ENCODE results near the gene PCYOX1L.

Gene PCYOX1L

DNA sequence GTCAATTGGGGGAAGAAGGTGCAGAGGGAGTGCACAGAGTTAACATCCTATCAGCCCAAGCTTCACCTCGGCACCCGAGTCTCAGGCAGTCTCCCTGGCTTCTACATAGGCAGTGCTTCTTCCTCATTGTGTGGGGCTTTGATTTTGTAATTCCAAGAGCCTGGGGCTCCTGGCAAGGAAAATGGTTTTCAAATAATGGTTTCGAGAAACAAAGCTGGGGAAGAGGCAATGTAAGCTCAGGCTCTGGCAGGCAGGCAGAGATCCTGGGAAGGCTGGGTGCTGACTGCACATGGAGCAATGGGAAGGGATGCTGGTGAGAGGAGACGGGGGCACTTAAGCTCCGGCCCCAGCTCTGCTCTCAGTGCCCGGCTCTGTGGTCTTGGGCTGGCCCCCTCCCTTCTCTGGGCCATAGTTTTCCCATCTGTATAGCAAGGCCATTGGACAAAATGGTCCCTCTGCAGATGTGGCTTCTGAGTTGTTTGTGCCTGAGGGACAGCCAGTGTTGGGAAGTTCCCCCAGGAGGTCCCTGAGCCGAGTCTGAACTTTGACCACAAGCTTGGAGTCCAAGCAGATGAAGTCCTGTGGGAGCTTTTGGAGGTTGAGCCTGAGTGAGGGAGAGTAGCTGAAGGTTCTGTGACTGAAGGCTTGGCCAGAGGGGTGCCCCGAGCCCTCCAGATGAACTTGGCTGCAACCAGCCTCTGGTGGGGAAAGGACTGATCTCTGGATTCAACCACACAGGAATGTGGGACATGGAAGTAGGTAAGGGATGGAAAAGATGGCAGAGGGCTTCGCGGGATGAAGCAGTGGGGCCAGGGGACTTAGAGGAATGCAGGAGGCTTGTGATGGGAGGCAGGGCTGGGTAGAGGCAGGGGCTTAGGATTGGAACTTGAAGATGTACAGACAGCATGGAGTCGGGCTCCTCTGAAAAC lies 49.7 kb downstream of the PCYOX1L start:
- TF ChIP-seq, protein P1, sequence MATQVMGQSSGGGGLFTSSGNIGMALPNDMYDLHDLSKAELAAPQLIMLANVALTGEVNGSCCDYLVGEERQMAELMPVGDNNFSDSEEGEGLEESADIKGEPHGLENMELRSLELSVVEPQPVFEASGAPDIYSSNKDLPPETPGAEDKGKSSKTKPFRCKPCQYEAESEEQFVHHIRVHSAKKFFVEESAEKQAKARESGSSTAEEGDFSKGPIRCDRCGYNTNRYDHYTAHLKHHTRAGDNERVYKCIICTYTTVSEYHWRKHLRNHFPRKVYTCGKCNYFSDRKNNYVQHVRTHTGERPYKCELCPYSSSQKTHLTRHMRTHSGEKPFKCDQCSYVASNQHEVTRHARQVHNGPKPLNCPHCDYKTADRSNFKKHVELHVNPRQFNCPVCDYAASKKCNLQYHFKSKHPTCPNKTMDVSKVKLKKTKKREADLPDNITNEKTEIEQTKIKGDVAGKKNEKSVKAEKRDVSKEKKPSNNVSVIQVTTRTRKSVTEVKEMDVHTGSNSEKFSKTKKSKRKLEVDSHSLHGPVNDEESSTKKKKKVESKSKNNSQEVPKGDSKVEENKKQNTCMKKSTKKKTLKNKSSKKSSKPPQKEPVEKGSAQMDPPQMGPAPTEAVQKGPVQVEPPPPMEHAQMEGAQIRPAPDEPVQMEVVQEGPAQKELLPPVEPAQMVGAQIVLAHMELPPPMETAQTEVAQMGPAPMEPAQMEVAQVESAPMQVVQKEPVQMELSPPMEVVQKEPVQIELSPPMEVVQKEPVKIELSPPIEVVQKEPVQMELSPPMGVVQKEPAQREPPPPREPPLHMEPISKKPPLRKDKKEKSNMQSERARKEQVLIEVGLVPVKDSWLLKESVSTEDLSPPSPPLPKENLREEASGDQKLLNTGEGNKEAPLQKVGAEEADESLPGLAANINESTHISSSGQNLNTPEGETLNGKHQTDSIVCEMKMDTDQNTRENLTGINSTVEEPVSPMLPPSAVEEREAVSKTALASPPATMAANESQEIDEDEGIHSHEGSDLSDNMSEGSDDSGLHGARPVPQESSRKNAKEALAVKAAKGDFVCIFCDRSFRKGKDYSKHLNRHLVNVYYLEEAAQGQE (IDR thresholded peaks at IDR 0.05; ENCODE audit: insufficient read depth in 1 of 2, low read depth in 2 of 2, low read length in 2 of 2) = no peak
- TF ChIP-seq SIN3A (IDR thresholded peaks at IDR 0.05; ENCODE audit: borderline replicate concordance, insufficient read depth, low read length) (no peak), POLR2AphosphoS5 (IDR thresholded peaks at IDR 0.05; ENCODE audit: low read depth, low read length) (no peak)

DNA sequence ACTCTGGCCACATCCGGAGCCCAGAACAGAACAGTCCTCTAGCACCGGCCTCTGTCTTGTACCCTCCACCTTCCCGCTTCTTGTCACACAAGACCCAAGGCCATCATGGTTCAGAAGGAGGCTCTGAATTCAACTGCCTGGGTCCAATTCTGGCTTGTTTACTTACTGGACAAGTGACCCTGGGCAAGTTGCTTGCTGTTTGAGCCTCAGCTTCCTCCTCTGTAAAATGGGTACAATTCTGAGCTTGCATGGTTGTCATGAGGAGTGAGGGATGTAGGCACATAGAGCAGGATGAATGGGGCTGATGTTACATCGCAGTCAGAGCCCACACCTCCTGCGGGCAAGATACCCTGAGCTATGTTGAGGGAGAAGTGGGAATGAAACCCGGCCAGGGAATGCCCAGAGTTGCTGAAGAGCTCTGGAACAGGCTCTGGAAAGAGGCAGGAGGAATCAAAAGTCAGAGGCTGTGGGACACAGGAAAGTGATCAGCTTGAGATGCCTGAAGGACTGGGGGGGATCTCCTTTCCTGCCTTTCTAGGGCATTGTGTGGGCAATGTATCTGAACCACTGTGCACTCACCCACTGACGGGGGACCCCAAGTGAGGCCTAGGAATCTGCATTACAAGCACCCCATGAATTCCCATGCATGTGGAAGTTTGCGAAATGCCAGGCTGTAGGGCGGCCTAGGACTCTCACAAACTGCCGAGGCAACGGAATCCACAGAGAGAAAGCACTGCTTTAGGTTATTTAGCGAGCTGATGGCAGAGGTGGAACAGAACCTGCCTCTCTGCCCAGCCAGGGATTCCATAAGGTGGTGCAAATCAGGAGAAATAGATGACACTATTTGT lies 50.6 kb downstream of the PCYOX1L start:
- TF ChIP-seq POLR2AphosphoS5 (IDR thresholded peaks at IDR 0.05; ENCODE audit: low read depth, low read length) (no peak), SIN3A (IDR thresholded peaks at IDR 0.05; ENCODE audit: borderline replicate concordance, insufficient read depth, low read length) (no peak)

DNA sequence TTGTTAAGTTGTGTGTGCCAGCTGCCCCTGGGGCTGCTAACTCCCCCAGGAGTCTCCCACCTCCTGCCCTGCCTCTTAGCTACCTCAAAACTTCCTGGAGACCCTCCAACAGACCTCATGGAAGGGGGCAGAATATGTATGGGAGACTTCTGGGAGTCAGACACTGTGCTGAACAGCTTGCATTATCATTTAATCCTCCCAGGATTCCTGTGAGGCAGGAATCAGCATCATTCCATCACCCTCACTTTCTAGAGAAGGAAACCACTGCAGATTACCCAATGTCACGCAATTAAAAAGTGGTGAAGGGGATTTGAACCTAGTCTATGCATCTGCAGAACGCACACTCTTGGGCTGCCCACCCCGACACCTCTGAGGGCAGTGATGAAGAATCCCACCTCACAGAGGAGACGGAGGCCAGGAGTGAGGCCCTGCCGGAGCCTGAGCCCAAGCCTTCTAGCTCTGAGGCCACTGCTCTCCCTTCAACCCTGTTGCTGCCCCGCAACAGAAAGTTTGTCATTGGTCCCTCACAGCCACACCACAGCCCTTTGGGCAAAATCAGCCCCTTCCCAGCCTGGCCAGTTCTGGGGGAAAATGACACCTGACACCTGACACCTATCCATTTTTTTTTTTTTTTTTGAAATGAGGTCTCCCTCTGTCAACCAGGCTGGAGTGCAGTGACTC lies 51.6 kb downstream of the PCYOX1L start:
- TF ChIP-seq, protein P1 (IDR thresholded peaks at IDR 0.05; ENCODE audit: insufficient read depth in 1 of 2, low read depth in 2 of 2, low read length in 2 of 2) = no peak
- no peak for TF ChIP-seq POLR2AphosphoS5 (IDR thresholded peaks at IDR 0.05; ENCODE audit: low read depth, low read length)
- TF ChIP-seq FOXP2 (optimal IDR thresholded peaks at IDR 0.05; ENCODE audit: borderline replicate concordance, extremely low read depth, extremely low read length, insufficient read depth) = no peak
- TF ChIP-seq TAF1 (IDR thresholded peaks at IDR 0.05; ENCODE audit: borderline replicate concordance, insufficient read depth, low read length) = no peak
- no peak for TF ChIP-seq SIN3A (IDR thresholded peaks at IDR 0.05; ENCODE audit: borderline replicate concordance, insufficient read depth, low read length)

DNA sequence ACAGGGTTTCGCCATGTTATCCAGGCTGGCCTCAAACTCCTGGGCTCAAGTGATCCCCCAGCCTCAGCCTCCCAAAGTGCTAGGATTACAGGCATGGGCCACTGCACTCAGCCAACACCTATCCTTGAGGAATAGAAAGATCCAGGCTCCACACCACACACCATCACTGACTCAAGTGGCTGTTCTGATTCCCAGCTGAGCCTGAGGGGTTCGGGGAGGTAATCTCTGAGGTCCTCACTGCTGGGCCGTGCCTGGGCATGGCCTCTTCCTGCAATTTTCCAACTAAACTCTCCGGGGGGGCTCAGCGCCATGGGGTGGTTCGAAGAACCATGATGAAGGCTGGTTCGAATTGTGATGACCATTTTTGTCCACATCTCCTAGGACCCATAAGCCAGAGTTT lies 52.2 kb downstream of the PCYOX1L start:
- no peak for TF ChIP-seq FOXP2 (optimal IDR thresholded peaks at IDR 0.05; ENCODE audit: borderline replicate concordance, extremely low read depth, extremely low read length, insufficient read depth)
- TF ChIP-seq, protein P1 (IDR thresholded peaks at IDR 0.05; ENCODE audit: insufficient read depth in 1 of 2, low read depth in 2 of 2, low read length in 2 of 2) = no peak
- TF ChIP-seq POLR2AphosphoS5 (IDR thresholded peaks at IDR 0.05; ENCODE audit: low read depth, low read length) = no peak
- no peak for TF ChIP-seq TAF1 (IDR thresholded peaks at IDR 0.05; ENCODE audit: borderline replicate concordance, insufficient read depth, low read length)
- no peak for TF ChIP-seq SIN3A (IDR thresholded peaks at IDR 0.05; ENCODE audit: borderline replicate concordance, insufficient read depth, low read length)

DNA sequence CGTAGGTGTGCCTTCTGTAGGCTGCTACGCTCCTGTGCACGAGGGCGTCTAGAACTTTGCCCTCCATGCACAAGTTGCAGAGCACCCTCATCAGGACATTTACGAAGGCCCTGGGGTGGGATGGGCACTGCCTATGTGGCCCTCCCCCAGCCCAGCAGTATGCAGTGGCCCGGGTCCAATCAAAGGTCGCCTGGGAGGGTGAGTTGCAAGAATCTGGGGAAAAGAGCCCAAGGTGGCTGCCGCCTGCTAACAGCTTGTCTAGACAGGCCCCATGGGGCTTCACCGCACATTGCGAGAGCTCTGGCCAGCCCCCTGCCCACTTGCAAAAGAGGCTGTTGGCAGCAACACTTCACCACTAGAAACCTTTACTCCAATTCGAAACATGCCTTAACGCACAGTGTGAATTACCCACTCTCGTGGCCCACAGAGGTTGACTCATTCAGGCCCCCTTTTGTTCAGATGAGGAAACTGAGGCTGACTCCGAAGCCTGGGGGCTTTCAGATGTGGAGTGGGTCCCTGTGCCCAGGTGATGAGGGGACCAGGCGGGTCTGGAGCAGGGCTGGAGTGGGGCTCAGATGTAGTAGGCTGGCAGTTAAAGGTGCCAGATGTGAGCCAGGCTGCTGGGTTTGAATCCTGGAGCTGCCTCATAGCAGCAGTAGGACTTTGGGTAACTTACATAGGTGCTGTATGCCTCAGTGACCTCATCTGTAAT lies 53.0 kb downstream of the PCYOX1L start:
- no peak for TF ChIP-seq SIN3A (IDR thresholded peaks at IDR 0.05; ENCODE audit: borderline replicate concordance, insufficient read depth, low read length)
- TF ChIP-seq TAF1 (IDR thresholded peaks at IDR 0.05; ENCODE audit: borderline replicate concordance, insufficient read depth, low read length) = no peak
- TF ChIP-seq, protein P1 (IDR thresholded peaks at IDR 0.05; ENCODE audit: insufficient read depth in 1 of 2, low read depth in 2 of 2, low read length in 2 of 2) = no peak
- TF ChIP-seq FOXP2 (optimal IDR thresholded peaks at IDR 0.05; ENCODE audit: borderline replicate concordance, extremely low read depth, extremely low read length, insufficient read depth) = no peak
- TF ChIP-seq POLR2AphosphoS5 (IDR thresholded peaks at IDR 0.05; ENCODE audit: low read depth, low read length) = no peak

Data from PFSK-1 (cell line).